GM10847 (cell line): ENCODE data around the gene NPTX1.

ENCODE experiments used
- POLR2A ChIP-seq: IDR thresholded peaks from 2 replicates; pipeline ENCODE4 v1.6.1; 2011; ENCODE audit not compliant: insufficient read length; ENCODE audit errors: extremely low read depth

NPTX1 gene

DNA sequence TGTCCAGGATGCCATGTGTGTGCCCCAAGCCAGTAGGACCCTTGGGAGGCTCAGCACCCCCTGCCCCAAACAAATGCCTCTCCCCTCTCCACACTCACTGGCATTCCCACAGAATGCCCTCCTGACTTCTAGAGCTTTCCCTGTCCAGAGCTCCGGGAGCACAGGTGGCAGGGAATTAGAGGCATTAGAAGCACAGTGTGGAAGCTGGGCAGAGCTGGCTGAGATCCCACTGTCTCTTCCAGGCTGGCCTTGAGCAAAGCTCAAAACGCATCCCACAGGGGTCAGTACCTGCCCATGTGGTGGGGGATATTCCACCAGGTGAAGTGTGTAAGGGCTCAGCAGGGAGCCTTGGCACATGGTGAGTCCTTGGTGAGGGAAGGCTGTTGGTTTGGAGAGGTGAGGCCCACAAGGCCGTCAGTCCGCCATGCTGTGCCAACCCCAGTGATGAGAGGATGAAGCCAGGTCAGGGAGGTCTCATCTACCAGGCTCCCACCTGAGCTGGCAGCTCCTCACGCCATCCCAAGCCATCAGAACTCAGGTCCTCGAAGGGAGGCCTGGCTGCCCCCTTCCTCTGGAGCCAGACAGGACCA lies 43.4 kb downstream of the NPTX1 start:
- TF ChIP-seq POLR2A, result no peak

DNA sequence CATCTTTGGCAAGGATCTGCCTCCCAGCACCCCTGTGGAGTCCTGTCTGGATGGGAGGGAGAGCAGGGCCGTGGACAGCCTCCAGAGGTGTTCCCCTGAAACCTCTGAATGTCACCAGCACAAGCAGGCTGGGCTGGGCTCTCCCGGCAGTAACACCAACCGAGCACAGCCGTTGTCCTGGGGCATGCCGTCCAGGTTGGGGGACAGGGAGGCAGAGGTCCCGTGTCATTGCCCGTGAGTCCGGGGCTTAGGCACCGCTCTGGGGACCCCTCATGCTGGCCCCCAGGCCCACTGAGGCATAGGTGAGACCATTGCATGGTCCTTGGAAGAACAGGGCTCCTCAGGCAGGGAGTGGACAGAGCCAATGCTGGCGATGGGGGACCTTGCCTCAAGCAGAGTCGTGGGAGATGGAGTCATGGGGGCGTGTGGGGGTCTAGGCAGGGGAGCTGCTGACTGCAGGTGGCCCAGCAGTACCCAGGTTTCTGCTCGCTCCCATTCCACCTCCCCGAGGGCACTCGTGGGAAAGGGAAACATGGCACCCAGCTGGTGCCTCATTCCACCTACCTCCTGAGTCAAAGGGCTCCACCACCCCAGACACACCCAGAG lies 44.0 kb downstream of the NPTX1 start:
- TF ChIP-seq POLR2A, result no peak

DNA sequence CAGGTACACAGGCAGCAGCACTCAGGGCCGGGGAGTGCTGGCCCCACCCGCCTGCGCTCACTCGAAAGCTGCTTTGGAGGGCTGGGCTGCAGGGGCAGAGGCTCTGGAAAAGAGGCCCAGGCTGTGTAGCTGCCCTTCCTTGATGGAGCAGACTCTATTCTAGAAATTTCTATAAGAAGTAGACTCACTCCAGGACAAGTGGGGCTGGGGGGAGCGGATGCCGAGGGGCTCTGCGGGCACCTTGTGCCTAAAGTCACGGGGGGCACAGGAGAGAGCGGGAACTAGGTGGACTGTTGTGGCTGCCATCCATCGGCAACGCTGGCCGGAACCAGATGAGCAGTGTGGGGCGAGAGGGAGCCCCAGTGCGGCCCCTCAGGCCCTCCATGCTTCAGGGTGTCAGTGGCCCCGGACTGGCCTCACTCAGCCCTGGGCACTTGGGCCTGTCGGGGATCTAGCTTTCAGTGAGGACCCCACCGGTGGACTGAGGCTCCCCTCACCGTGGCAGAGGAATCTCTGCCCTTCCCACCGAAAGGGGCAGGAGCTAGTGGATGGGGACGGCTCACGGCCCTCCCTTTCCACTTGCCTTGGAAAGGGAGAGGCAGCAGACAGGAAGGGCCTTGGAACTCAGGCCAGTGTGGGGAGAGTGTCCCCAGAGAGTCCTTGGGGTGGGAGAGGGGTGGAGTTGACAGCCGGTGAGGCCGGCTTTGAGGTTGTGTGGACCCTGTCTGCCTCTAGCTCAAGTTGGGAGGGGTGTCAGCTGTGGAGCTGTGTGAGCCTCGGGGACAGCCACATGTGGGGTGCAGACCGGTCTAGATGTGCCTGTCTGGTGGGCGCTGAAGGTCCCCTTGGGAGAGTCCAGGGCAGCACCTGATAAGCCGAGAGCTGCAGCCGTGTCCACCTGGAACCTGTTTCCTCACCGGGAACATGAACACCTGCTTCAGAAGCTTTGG lies 44.9 kb downstream of the NPTX1 start:
- TF ChIP-seq POLR2A, result no peak

DNA sequence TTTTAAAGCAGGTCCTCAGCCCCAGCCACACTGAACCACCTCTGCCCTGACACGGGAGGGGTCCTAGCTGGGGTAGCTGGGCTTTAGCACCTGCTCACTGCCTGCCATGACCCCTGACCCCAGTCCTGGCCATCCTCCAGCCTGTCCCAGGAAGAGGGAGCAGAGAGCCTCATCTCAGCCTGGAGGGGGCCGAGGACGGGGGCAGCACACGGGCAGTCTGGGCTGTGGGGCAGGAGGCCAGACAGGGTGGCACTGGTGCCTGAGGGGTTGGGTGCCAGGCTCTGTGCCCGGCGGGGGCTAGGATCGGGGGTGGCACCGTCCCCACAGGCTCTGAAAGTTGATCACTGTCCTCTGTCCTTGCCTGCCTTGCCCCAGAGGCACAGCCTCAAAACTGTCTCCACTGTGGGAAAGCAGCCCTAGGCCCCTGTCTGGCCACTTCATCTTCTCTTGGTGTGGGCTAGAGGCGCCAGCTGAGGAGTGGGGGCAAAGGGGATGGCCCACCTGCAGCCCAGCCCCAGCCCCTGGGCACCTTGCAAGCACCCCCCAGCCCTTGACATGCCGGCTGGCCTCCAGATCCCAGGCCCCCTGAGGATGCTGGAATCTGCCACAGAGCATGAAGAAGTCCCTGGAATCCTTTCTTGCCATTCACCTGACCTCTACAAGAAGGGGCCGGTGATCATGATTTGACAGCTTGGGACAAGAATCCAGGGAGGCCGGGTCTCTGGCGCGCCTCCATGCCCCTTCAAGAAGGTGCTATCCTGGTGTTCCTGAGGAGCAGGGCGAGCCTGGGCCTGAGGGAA lies 45.8 kb downstream of the NPTX1 start:
- TF ChIP-seq POLR2A, result no peak

DNA sequence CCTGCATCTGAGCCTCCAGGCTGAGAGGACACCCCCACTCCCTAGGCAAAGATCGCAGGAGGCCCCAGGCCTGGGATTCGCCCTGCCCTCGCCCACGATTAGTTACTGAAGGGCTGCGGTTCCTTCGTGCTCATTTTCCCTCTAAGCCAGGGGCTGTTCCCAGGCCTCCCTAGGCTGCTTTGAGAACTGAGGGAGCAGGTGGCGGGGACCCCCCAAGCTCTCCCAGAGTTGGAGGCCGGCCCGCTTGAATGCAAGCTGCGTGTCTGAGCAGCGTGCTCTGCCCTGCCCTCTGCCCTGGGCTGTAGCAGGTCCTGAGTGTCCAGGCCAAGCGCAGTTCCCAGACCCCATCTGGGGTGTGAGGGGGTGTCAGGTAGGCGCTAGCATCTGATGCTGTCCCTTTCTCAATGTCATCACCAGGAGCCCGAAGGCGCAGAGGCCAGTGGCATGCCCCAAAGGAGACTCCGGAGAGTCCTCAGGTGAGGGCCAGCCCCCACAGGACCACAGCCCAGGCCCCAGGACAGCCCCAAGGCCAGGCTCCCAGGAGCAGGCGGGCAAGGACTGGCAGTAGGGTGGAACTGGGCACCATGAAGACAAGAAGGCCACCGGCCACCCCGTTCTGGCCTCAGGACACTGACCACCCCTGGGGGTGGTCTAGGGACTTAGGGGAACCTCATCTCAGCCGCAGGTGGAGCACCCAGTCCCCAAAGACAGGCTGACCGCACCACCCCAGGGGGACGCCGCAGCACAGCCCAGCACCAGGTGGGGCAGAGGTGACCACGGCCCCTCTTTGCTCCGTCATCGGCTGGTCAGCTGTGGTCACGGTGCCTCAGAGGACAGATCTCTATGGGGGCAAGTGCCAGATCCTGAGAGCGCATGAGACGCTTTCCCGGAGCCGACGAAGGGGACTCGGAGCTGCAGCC lies 46.8 kb downstream of the NPTX1 start:
- no peak for TF ChIP-seq POLR2A

DNA sequence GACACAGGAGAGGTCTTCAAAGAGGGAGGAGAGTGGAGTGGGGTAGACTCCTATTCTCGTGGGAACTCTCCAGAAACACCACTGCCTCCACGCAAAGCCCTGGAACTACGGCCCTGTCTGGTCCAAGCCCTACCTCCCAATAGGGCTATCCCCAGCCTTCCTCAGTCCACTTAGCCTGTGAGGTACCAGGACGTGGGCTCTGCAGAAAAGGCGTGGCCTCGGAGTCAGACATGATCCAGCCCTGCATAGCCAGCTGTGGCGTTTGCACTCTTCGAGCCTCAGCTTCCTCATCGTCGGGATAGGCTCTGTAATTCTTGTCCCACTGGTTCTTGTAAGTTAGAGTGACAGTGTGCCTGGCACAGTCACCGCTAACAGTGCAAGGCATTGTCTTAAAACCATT lies 47.6 kb downstream of the NPTX1 start:
- no peak for TF ChIP-seq POLR2A

DNA sequence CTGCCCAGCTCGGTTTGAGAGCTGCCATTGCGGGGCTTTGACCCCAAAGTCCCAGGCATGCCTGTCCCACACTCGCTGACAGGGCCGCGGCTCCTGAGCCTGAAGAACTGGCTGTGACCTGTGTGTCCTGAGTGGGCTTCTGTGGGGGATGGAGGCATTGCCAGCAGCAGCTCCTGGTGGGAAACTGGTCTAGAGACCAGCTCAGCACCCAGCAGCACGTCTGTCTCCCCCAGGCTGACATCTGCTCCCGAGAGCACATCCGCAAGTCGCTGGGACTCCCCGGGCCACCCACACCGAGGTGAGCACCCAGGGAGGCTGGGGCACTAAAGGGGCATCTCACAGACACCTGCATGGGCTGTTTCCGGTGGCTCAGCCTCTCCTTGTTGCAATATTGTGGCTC lies 48.0 kb downstream of the NPTX1 start:
- TF ChIP-seq POLR2A, result no peak

DNA sequence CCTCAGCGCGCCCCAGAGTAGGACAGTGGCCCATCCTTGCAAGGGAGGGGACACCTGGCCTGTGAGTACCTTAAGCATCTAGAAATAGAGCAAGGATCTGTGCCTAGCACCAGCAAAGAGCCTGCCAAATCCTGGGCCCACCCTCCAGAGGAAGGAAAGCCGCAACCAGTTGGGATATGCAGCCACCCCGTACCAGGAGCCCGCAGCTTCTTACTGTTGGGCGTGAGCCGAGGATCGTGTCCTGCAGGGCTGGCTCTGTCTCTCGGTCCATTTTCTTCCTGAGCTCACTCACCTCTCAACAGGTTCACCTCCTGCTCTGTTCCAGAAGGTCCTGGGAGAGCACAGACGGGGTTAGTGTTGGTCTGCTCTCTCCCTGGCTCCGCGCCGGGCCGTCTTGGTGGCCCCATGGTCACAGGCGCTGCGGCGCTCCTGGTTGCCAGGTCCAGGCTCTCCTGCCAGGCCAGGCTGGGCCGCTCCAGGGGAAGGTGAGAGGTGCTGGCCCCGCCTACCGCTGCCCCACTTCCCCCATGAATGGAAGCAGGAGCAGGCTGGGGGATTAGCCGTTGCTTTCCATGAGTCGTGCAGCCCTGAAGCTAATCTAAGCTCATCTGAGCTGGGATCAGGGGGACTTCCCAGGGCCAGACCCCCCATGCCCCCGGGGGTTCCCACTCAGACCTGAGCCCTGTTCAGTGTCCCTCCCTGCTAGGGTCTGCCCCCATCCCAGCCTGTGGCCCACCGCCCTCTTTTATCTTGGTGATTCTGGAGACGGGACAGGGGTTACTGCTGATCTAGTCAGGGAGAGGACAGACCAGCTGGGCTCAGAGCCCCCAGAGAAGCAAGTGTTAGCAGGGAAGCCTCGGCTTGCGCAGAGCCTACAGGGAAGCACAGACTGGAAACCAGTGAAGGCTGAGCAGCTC lies 48.8 kb downstream of the NPTX1 start:
- no peak for TF ChIP-seq POLR2A

DNA sequence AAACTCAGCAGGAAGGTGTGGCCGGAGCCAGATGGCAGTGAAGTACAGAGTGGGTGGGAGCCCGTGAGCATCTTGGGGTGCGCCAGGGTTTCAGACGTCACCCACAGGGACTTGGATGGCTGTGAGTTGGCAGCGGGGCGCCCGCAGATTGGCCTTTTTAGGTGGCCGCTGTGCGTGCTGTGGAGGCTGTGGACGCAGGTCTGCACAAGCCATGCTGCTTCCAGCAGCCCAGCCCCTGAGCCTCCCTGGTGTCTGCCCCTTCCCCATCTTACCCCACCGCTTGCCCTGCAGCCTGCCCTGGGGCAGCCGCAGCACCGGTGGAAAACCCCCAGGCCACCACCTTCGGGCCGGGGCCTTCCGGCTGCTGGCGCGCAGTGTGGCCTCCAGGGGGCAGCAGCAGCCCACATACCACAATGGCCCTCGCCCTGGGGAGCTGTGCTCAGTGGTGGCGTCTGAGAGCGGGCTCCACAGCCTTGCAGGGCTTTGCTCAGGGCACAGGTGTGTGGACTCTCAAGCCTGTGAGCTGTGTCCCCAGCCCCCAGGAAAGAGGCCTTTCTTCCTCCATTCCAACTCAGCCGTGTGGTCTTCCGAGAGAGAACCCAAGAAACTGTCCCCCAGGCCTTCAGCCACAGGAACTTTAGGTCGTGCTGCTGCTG lies 49.6 kb downstream of the NPTX1 start:
- no peak for TF ChIP-seq POLR2A

DNA sequence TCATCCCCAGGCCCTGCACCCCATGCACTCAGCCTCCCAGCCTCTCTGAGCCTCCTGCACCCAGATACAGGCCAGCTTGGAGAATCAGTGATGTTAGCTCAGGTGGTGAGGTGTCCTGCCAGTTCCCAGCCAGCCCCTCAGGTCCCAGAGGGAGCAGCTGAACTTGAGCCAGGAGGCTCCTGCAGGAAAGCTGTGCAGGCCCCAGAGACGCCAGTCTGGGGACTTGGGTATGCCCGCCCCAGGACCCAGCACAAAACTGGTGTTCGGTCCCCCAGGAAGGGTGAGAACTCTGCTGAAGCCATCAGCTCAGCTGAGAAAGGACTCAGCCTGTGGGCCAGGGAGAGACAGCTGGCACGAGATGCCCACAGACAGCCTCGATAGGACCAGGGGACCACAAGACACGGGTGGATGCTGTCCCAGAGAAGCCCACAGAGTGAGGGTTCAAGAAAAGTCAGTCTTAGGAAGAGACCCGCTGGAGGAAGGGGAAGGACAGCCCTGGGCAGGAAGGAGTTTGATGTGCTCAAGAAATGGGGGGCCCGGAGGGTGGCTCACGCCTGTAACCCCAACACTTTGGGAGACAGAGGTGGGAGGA lies 50.5 kb downstream of the NPTX1 start:
- no peak for TF ChIP-seq POLR2A

DNA sequence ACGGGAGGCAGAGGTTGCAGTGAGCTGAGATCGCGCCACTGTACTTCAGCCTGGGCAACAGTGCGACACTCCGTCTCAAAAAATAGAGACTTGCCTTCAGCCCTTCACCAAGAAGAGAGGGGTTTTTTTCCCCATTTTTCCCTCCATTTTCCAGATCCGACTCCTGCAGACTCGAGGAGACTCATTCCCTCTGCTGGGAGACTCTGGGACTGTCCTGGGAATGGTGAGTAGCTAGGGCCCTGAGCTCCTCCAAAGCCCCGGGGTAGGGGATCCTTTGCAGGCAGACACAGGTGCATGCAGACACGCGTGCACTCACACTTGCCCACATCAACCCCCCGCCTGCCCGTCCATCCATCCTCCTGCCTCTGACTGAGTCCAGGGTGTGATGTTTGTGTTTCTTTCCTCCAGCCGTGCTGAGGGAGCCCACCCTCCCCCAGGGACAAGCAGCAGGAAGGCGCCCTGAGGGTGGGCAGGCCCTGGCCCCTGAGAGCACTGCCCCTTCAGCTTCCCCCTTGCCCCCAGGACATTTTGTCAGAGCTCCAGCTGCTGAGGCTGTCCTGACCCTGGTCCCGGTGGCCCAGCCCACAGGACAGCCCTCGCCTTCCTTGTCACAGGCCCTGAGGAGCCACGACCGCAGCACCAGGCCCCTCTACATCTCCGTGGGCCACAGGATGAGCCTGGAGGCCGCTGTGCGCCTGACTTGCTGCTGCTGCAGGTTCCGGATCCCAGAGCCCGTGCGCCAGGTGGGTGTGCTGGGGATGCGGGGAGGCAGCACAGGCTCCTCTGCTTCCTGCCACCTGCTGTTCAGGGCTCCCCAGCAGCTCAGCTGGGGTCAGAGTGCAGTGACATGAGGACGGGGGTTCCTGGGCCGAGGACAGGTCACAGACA lies 51.3 kb downstream of the NPTX1 start:
- no peak for TF ChIP-seq POLR2A
